ENCODE measurements around the gene MUC22.

- TF ChIP-seq CTCF (IDR thresholded peaks at IDR 0.05; ENCODE audit: low read depth, low read length, poor library complexity, severe bottlenecking) (no peak), EZH2phosphoT487 (IDR thresholded peaks at IDR 0.05; ENCODE audit: borderline replicate concordance, low read length) (no peak)
These were observed 66.3 kb downstream of the MUC22 start for GRCh38 chr6:31076611-31077010.

Data from DOHH2 (cell line).